ENCODE measurements around the gene MTM1. TPM values are rescaled to one million over a fixed set of nuclear protein-coding genes. Genes with fewer than 3 reads are reported as not detected.

MTM1 gene
- total RNA-seq, 6 experiments from 2014 or later = 8.1 to 12.2 (median 10.0) TPM

DNA sequence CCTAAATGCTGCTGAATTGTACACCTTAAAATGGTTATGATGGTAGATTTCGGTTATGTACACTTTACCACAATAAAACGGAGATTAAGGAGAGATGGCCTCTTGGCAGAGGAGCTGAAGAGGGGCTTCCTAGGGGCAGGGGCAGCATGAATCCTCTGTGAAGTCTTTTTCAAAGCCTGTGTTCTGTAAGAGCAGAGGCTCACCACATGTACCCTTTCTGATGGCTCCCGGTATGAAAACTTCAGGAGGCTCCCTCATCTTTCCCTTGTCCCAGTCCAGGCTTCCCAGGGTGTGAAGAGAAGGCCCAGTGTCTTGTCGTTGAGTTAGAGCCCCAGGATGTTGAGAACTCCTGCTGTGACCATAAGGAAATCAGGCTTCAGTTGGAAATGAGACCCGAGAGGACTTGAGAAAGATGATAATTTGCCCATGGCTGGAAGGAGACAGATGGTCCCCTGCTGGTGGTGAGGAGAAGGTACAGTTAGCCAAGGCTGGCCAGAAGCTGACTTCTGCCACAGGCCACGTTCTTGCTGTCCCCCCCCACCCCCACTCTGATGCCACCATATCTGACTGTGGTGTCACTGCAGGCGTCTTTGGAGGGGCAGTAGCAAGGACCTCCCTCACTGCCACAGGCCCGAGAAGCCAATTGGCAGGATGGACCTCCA is 31.8 kb upstream of the MTM1 start:
- Mint-ChIP-seq H3K36me3 (ENCODE audit: low read depth) (no peaks in the 10 kb centered on the region), H3K9me3 (peaks cover 31% of the 10 kb centered on the region), H3K4me3 (no peak overlapping the region), H3K27ac (no peak overlapping the region), H3K4me1 (ENCODE audit: low read depth) (no peaks in the 10 kb centered on the region), H3K27me3 (ENCODE audit: insufficient read depth) (peaks cover 5% of the 10 kb centered on the region; the same call in 1 of the 2 replicates)
- TF ChIP-seq, protein P1, sequence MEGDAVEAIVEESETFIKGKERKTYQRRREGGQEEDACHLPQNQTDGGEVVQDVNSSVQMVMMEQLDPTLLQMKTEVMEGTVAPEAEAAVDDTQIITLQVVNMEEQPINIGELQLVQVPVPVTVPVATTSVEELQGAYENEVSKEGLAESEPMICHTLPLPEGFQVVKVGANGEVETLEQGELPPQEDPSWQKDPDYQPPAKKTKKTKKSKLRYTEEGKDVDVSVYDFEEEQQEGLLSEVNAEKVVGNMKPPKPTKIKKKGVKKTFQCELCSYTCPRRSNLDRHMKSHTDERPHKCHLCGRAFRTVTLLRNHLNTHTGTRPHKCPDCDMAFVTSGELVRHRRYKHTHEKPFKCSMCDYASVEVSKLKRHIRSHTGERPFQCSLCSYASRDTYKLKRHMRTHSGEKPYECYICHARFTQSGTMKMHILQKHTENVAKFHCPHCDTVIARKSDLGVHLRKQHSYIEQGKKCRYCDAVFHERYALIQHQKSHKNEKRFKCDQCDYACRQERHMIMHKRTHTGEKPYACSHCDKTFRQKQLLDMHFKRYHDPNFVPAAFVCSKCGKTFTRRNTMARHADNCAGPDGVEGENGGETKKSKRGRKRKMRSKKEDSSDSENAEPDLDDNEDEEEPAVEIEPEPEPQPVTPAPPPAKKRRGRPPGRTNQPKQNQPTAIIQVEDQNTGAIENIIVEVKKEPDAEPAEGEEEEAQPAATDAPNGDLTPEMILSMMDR (IDR thresholded peaks at IDR 0.05) = peak; percentile 28
- DNase-seq = no peak

DNA sequence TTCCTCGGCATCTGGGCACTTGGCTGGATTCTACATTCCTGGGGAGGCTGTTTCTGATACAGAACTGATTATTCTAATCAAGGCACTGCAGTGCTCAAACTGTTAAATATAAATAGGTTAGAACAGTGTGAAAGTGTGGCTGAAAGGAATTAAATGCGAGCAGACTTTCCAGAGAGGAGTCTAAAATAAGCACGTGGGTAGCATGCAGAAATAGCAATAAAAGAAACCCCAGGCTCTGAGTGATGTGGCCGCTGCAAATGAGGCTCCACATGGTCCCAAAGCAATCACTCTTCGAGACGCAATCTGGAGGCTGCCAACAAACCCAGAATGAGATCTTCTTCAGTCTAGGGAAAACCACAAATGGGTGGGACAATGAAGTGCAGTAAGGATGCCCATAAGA is 30.6 kb upstream of the MTM1 start:
- DNase-seq = no peak

DNA sequence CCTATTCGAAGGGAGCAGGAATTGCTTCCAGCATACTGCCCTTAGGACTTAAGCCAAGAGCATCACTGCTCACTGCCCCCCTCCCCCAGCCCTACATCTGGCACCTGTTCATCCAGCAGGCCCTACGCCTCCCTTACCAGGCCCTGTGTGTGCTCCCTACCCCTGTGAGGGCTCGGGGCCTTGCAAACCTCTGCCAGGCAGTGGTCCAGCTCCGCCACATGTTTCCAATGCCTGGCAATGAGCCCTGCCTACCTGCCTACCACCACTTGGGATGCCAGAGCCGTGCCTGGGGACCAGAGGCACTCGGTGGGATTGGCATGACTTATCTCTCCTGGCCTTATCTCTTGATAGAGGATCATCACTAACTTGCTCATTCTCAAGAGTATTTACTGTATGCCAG is 27.5 kb upstream of the MTM1 start:
- no peak for DNase-seq
- Mint-ChIP-seq H3K36me3 (ENCODE audit: low read depth) (no peaks in the 10 kb centered on the region), H3K27ac (no peak overlapping the region), H3K4me1 (ENCODE audit: low read depth) (no peaks in the 10 kb centered on the region), H3K27me3 (ENCODE audit: insufficient read depth) (no peaks in the 10 kb centered on the region; the same call in 1 of the 2 replicates), H3K4me3 (no peak overlapping the region), H3K9me3 (peaks cover 17% of the 10 kb centered on the region)
- TF ChIP-seq, protein P1 (IDR thresholded peaks at IDR 0.05) = no peak

More for the DNA sequence above, 30.6 kb upstream of the MTM1 start:
- Mint-ChIP-seq H3K36me3 (ENCODE audit: low read depth) (no peaks in the 10 kb centered on the region), H3K27me3 (ENCODE audit: insufficient read depth) (peaks cover 5% of the 10 kb centered on the region; the same call in 1 of the 2 replicates), H3K9me3 (peaks cover 31% of the 10 kb centered on the region), H3K4me1 (ENCODE audit: low read depth) (no peaks in the 10 kb centered on the region), H3K4me3 (no peak overlapping the region), H3K27ac (no peak overlapping the region)
- TF ChIP-seq, protein P1 (IDR thresholded peaks at IDR 0.05) = no peak

DNA sequence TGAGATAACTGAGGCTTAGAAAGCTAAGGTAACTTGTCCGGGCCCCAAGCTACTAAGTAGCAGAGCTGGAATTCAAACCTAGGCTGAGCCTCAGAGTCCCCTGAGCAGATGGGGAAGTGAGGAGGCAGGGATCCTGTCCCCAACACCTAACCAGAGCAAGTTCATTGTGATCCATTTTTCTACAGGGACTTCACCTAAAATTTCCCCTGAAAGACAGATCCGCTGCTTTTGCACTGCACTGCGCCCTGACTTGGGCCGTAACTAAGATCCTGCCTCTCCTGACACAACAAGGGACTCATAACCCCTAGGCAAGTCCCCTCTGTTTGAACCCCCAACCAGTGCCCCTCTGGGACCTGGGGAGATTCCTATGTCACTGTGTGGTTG is 25.6 kb upstream of the MTM1 start:
- no peak overlapping the region for H3K27ac Mint-ChIP-seq
- H3K4me3 Mint-ChIP-seq = no peak overlapping the region
- 0 out of 2 replicates have a peak, but pooled peaks cover 2% of the 10 kb centered on the region for H3K9me3 Mint-ChIP-seq
- TF ChIP-seq, protein P1 (IDR thresholded peaks at IDR 0.05) = no peak
- no peak for DNase-seq
- H3K36me3 Mint-ChIP-seq (ENCODE audit: low read depth) = no peaks in the 10 kb centered on the region
- peaks cover 7% of the 10 kb centered on the region for H3K4me1 Mint-ChIP-seq (ENCODE audit: low read depth)
- H3K27me3 Mint-ChIP-seq (ENCODE audit: insufficient read depth) = no peaks in the 10 kb centered on the region; the same call in 1 of the 2 replicates

DNA sequence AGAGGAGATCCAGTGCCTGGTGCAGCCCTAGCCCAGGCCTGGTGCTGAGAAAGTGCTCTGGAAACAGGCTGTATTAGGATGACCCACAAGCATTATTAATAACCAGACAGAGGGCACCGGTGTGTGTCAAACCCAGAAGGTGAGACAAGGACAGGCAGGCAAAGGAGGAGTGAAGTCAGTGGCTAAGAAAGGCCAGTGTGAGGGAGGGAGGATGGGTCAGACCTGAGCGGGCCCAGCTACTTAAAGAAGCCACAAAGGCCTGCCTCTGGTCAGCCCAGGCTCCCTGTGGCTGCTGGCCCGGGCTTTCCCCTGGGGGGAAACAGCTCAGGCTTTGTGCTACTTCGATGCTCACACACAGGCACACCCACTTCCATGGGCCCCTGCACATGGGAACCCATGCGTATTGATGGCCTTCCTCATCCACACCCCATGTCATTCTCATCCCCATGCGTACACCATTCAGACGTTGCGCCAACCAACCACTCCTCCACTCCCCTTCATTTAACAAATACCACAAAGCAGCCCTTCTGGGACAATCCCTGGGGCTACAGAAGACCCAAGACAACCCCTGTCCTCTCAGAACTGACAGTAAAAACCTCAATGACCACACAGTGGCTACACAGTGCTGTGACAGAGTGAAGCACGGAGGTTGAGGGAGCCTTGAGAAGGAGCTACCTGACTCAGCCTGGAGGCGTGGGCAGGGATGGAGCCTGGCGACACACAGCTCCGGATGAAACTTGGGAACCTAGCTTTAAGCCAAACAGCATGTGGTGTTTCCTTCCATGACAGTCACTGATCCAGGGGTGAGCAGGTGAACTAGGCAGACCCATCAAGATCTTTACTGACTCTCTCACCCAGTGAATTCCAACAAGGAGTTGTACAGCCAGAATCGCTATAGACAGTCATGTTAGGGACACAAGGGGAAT is 24.9 kb upstream of the MTM1 start:
- H3K27ac Mint-ChIP-seq = no peak overlapping the region
- H3K4me1 Mint-ChIP-seq (ENCODE audit: low read depth) = peaks cover 13% of the 10 kb centered on the region
- H3K36me3 Mint-ChIP-seq (ENCODE audit: low read depth) = no peaks in the 10 kb centered on the region
- no peaks in the 10 kb centered on the region; the same call in 1 of the 2 replicates for H3K27me3 Mint-ChIP-seq (ENCODE audit: insufficient read depth)
- no peak overlapping the region for H3K4me3 Mint-ChIP-seq
- TF ChIP-seq, protein P1 (IDR thresholded peaks at IDR 0.05) = no peak
- H3K9me3 Mint-ChIP-seq = no peaks in the 10 kb centered on the region
- no peak for DNase-seq
